HEK293 (cell line): ENCODE results near the gene PPM1G.
A peak's percentile ranks its signal among the peaks of the same experiment; 100 is the strongest.
"Not testable (repeated sequence)": the region's sequence is repeated elsewhere in the genome, so short reads cannot be mapped to it uniquely, and the experiment has no call there.

Source experiments
- CTCF ChIA-PET: fragments of 350-600 bp; formaldehyde crosslinking; extraction: SDS; loops from one replicate; lab custom pipeline; 2021; ENCODE audit warnings: antibody characterized with exemption; lab: Yijun Ruan, JAX
- POLR2A ChIA-PET: fragments of 300-600 bp; formaldehyde crosslinking; extraction: SDS; loops from one replicate; lab custom pipeline; 2020; ENCODE audit warnings: antibody characterized with exemption, inconsistent platforms; lab: Yijun Ruan, JAX
- H3K27ac ChIP-seq: fragments of 200-500 bp; sonication (Bioruptor generic); 2 replicates; pipeline ENCODE4 v1.5.1; 2014; ENCODE audit warnings: low read depth, low read length, control low read depth, inconsistent platforms; ENCODE audit errors: extremely low read depth
- H3K36me3 ChIP-seq, 2 experiments: fragments of 200-500 bp in 1 of 2; sonication (Bioruptor generic) in 1 of 2; 1 replicate in 1 of 2; 2 replicates in 1 of 2; pipeline ENCODE4 v1.5.1; 2014 to 2017; ENCODE audit warnings: inconsistent platforms in 2 of 2, low read length in 2 of 2; ENCODE audit not compliant: control insufficient read depth in 2 of 2, insufficient read depth in 1 of 2
- H3K4me1 ChIP-seq: fragments of 200-500 bp; sonication (Bioruptor generic); 2 replicates; pipeline ENCODE4 v1.5.1; 2014; ENCODE audit warnings: mild to moderate bottlenecking, low read length, inconsistent platforms; ENCODE audit not compliant: control insufficient read depth, insufficient read depth
- H3K4me3 ChIP-seq: 2 replicates; pipeline ENCODE4 v1.5.1; 2011; ENCODE audit warnings: low read depth, mild to moderate bottlenecking, control low read depth, low read length, moderate library complexity
- H3K9me3 ChIP-seq: fragments of 200-500 bp; sonication (Bioruptor generic); 2 replicates; pipeline ENCODE4 v1.5.1; 2014; ENCODE audit warnings: low read depth, low read length, inconsistent platforms; ENCODE audit not compliant: control insufficient read depth, insufficient read depth
- BCL11A ChIP-seq: fragments of 450-650 bp; formaldehyde crosslinking; IDR thresholded peaks from 2 replicates; pipeline ENCODE4 v1.5.1; 2016; ENCODE audit warnings: low read depth, missing biosample characterization, missing genetic modification characterization
- BCL11B ChIP-seq: fragments of 450-650 bp; formaldehyde crosslinking; IDR thresholded peaks from 2 replicates; pipeline ENCODE4 v1.5.1; 2016; ENCODE audit warnings: low read depth, missing biosample characterization, missing genetic modification characterization
- HOXC10 ChIP-seq: sonication (generic); formaldehyde crosslinking; IDR thresholded peaks from 2 replicates; pipeline ENCODE4 v1.8.1; 2023; ENCODE audit warnings: mild to moderate bottlenecking, missing genetic modification reagents
- KLF1 ChIP-seq: fragments of 450-650 bp; formaldehyde crosslinking; IDR thresholded peaks from 2 replicates; pipeline ENCODE4 v1.5.1; 2016; ENCODE audit warnings: missing biosample characterization, missing genetic modification characterization
- KLF7 ChIP-seq: fragments of 450-650 bp; formaldehyde crosslinking; IDR thresholded peaks from 2 replicates; pipeline ENCODE4 v1.5.1; 2016; ENCODE audit warnings: missing biosample characterization, missing genetic modification characterization, borderline replicate concordance
- KLF9 ChIP-seq: fragments of 450-650 bp; formaldehyde crosslinking; IDR thresholded peaks from 2 replicates; pipeline ENCODE4 v1.5.1; 2016; ENCODE audit warnings: missing biosample characterization, missing genetic modification characterization, low read depth
- SALL2 ChIP-seq: fragments of 450-650 bp; formaldehyde crosslinking; IDR thresholded peaks from 2 replicates; pipeline ENCODE4 v1.5.0; 2017; ENCODE audit warnings: missing biosample characterization, mild to moderate bottlenecking, missing genetic modification characterization, borderline replicate concordance
- YY1 ChIP-seq: fragments of 450-650 bp; formaldehyde crosslinking; IDR thresholded peaks from 2 replicates; pipeline ENCODE4 v1.5.1; 2018; ENCODE audit warnings: missing biosample characterization, missing genetic modification characterization
- ZBTB8A ChIP-seq: fragments of 450-650 bp; formaldehyde crosslinking; IDR thresholded peaks from 2 replicates; pipeline ENCODE4 v1.5.1; 2016; ENCODE audit warnings: missing biosample characterization, missing genetic modification characterization
- ZFHX2 ChIP-seq: fragments of 450-650 bp; formaldehyde crosslinking; conservative IDR thresholded peaks from 2 replicates; pipeline ENCODE4 v1.5.1; 2016; ENCODE audit warnings: missing biosample characterization, missing genetic modification characterization
- ZNF157 ChIP-seq: fragments of 450-650 bp; formaldehyde crosslinking; IDR thresholded peaks from 2 replicates; pipeline ENCODE4 v1.5.1; 2016; ENCODE audit warnings: missing biosample characterization, missing genetic modification characterization
- ZNF350 ChIP-seq: fragments of 450-650 bp; formaldehyde crosslinking; IDR thresholded peaks from 2 replicates; pipeline ENCODE4 v1.5.0; 2017; ENCODE audit warnings: missing biosample characterization, mild to moderate bottlenecking, missing genetic modification characterization
- ZNF544 ChIP-seq: fragments of 450-650 bp; formaldehyde crosslinking; IDR thresholded peaks from 2 replicates; pipeline ENCODE4 v1.5.0; 2017; ENCODE audit warnings: missing biosample characterization, missing genetic modification characterization
- ZNF623 ChIP-seq: fragments of 450-650 bp; formaldehyde crosslinking; IDR thresholded peaks from 2 replicates; pipeline ENCODE4 v1.5.1; 2016; ENCODE audit warnings: missing biosample characterization, missing genetic modification characterization
- ZNF658 ChIP-seq: fragments of 450-650 bp; formaldehyde crosslinking; IDR thresholded peaks from 2 replicates; pipeline ENCODE4; 2016; ENCODE audit warnings: missing biosample characterization, missing genetic modification characterization
- ZSCAN23 ChIP-seq: fragments of 450-650 bp; formaldehyde crosslinking; IDR thresholded peaks from 2 replicates; pipeline ENCODE4 v1.5.1; 2016; ENCODE audit warnings: missing biosample characterization, missing genetic modification characterization
- TF ChIP-seq, protein P1 (sequence below): fragments of 450-650 bp; formaldehyde crosslinking; IDR thresholded peaks from 2 replicates; pipeline ENCODE4 v1.5.1; 2016; ENCODE audit warnings: missing biosample characterization, missing genetic modification characterization
- TF ChIP-seq, protein P2 (sequence below): fragments of 450-650 bp; IDR thresholded peaks from 2 replicates; pipeline ENCODE4 v1.5.1; 2018; ENCODE audit warnings: missing biosample characterization, mild to moderate bottlenecking, missing genetic modification characterization

The PPM1G gene

DNA sequence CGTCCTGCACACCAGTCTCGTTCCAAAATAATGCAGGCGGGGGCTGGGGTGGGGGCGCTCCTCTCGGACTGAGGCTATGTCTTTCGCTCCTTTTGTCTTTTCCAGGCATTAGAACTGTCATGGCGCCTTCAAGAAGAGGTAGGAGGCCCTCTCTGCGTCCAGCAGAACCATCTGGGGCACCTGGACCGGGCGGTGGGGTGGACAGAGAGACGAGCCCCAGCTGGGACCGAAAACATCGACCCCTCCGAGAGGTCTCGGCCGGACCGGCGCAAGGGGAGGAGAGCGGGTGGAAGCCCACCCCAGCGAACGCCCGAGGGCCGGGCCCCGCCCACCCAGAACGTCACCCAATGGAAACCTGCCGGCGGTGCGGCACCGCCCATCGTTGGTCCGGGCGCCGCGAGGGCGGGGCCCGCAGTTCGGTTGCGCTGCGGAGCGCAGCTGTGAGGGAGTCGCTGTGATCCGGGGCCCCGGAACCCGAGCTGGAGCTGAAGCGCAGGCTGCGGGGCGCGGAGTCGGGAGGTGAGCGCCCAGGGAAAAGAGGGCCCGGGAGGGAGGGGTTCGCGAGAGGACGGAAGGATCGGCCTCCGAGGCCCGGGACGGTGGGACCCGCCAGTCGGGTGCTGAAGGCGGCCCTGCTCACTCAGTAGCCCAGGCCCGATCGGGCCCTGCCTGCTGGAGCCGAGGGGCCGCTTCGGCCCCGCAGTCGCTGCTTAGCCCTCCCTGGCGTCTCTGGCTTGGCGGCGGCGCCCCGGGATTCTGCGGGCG is 19.0 kb upstream of the PPM1G start, which contains the start of gene NRBP1 (continued):
- TF ChIP-seq ZBTB8A (tag by site-specific recombination) (peak; percentile 47), BCL11B (tag by site-specific recombination) (peak; percentile 57; the same call in 1 of the 2 replicates), YY1 (tag by site-specific recombination) (peak; percentile 36; the same call in 1 of the 2 replicates), ZNF157 (tag by site-specific recombination) (no peak)
- TF ChIP-seq, protein P1, sequence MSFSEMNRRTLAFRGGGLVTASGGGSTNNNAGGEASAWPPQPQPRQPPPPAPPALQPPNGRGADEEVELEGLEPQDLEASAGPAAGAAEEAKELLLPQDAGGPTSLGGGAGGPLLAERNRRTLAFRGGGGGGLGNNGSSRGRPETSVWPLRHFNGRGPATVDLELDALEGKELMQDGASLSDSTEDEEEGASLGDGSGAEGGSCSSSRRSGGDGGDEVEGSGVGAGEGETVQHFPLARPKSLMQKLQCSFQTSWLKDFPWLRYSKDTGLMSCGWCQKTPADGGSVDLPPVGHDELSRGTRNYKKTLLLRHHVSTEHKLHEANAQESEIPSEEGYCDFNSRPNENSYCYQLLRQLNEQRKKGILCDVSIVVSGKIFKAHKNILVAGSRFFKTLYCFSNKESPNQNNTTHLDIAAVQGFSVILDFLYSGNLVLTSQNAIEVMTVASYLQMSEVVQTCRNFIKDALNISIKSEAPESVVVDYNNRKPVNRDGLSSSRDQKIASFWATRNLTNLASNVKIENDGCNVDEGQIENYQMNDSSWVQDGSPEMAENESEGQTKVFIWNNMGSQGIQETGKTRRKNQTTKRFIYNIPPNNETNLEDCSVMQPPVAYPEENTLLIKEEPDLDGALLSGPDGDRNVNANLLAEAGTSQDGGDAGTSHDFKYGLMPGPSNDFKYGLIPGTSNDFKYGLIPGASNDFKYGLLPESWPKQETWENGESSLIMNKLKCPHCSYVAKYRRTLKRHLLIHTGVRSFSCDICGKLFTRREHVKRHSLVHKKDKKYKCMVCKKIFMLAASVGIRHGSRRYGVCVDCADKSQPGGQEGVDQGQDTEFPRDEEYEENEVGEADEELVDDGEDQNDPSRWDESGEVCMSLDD (tag by site-specific recombination): peak; percentile 80
- TF ChIP-seq, all 188 proteins: peak for 41

DNA sequence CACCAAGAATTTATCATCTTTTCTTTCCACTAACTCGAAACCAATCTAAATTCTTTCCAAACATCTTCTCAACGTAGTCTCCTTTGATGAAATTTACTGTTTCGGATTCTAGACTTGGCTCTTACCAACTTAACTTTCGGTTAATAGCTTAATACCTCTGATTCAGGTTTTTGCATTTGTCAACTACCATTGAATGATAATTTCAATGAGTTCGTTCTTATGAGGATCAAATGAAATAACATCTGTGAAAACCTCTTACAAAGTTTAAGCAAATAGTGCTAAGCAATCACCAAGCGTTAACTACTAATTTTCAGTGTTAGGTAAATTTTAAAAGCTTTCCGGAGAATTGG is 18.4 kb upstream of the PPM1G start:
- peak overlapping the region; percentile 96; the same call in 1 of the 2 replicates for H3K27ac ChIP-seq
- ChIA-PET CTCF (interaction anchor here (1.1 to 3.0 kb wide), 3 partner anchors 18 to 1167 kb away, joined by 3 to 15 read pairs (median 3); partner anchors contain the start of gene PPM1G), POLR2A (interaction anchor here (0.9 to 3.8 kb wide), 17 partner anchors 9 to 236 kb away, joined by 3 to 56 read pairs (median 4); partner anchors contain the start of genes CCDC121, EIF2B4, GPN1 and GTF3C2)
- peaks cover under 1 to 6% of the 10 kb centered on the region in 2 experiments; a peak in 2 of 3 replicates for H3K36me3 ChIP-seq
- H3K4me1 ChIP-seq: peaks cover 11% of the 10 kb centered on the region
- no peaks in the 10 kb centered on the region for H3K9me3 ChIP-seq
- TF ChIP-seq BCL11A: no peak
- TF ChIP-seq ZSCAN23 (tag by site-specific recombination): no peak
- TF ChIP-seq KLF7: no peak
- no peak for TF ChIP-seq SALL2 (tag by site-specific recombination)
- no peak for TF ChIP-seq ZNF658 (tag by site-specific recombination)
- TF ChIP-seq HOXC10 (CRISPR knock-in tag): no peak
- no peak for TF ChIP-seq YY1 (tag by site-specific recombination)
- no peak for TF ChIP-seq ZNF350
- TF ChIP-seq ZNF544 (tag by site-specific recombination): no peak
- TF ChIP-seq KLF1: no peak
- TF ChIP-seq, protein P2, sequence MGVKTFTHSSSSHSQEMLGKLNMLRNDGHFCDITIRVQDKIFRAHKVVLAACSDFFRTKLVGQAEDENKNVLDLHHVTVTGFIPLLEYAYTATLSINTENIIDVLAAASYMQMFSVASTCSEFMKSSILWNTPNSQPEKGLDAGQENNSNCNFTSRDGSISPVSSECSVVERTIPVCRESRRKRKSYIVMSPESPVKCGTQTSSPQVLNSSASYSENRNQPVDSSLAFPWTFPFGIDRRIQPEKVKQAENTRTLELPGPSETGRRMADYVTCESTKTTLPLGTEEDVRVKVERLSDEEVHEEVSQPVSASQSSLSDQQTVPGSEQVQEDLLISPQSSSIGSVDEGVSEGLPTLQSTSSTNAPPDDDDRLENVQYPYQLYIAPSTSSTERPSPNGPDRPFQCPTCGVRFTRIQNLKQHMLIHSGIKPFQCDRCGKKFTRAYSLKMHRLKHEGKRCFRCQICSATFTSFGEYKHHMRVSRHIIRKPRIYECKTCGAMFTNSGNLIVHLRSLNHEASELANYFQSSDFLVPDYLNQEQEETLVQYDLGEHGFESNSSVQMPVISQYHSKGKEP (tag by site-specific recombination): no peak
- no peak for TF ChIP-seq KLF9 (tag by site-specific recombination)
- no peak for TF ChIP-seq ZFHX2 (tag by site-specific recombination)
- TF ChIP-seq ZNF623: no peak
- peak overlapping the region; percentile 70 for H3K4me3 ChIP-seq

DNA sequence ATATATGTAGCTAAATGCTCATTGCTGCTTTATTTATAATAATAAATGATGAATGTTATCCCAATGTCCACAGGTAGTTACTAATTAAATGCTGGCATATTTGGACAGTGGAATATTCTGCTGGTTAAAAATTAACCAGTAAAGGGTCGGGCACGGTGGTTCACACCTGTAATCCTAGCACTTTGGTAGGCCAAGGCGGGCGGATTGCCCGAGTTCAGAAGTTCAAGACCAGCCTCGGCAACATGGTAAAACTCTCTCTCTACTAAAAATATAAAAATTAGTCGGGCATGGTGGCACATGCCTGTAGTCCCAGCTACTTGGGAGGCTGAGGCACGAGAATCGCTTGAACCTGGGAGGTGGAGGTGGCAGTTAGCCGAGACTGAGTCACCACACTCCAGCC is 15.6 kb upstream of the PPM1G start:
- CTCF ChIA-PET, H3K36me3 ChIP-seq, H3K27ac ChIP-seq, H3K4me1 ChIP-seq, H3K4me3 ChIP-seq, H3K9me3 ChIP-seq: not testable (repeated sequence)
- POLR2A ChIA-PET: interaction anchor here (0.6 to 0.8 kb wide), 3 partner anchors 15 to 19 kb away, joined by 3 to 5 read pairs (median 3); no protein-coding TSS in a partner anchor
